Activated naive CD4-positive, alpha-beta T cell treated with anti-CD3 and anti-CD28 coated beads, Interleukin-2, amount 10 ng/mL, durations not matched to agents 5 hours and 36 hours (primary cell): Measurements from ENCODE around the gene CWH43. TPM values are rescaled to one million over a fixed set of nuclear protein-coding genes. Genes with fewer than 3 reads are reported as not detected.

Experiments used
- total RNA-seq, 2 experiments: library from RNA; stranded (reverse); gene quantifications; one replicate each; pipeline ENCODE4 v1.2.3, GENCODE V29; 2021

CWH43 gene
- total RNA-seq: not detected

DNA sequence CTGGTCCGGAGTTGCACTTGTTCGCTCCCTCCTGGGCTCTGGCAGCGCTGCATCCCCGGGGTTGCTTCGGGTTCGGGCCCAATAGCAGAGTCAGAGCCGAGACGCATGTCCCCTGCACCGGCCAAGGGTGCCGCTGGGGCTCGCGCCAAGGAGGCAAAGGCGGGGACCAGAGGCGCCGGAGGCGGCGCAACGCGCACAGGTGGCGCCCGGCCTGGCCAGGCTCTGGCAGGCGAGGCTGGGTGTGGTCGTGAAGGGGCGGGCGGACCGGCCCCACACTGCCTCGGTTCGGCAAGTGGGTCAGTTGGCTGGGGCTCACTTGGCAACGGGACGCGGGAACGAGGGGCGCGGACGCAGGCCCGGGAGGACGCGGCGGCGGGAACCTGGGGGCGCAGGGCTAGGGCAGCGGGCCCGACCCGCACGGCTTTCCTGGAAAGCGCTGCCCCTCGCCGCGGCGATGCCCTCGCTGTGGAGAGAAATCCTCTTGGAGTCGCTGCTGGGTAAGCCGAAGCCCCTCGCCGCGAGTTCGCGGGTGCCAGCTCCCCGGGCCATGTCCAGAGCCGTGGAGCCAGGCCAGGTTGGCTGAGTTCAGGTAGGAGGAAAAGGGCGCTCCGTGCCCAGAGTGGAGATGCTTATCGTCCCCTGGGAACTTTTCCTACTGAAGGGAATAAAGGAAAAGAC, at the start of gene CWH43:
CWH43 (plus strand) TSS at position 300 of the 678 bp plus-strand sequence; CDS start at position 455, 155 bp downstream.

Other genes starting within 250 kb of the CWH43 start
- 10 to 100 TPM; 92.0 to 94.0 TPM for gene FRYL, start 206.0 kb upstream of the CWH43 start, total RNA-seq
- gene OCIAD1, start 155.2 kb upstream of the CWH43 start, total RNA-seq: 100 to 1,000 TPM in 1 of 2 experiments, 10 to 100 TPM in 1; 98.3 to 101 TPM
- gene OCIAD2, start 79.5 kb upstream of the CWH43 start, total RNA-seq: 100 to 1,000 TPM; 113 to 138 TPM